Heart left ventricle (tissue), 13 donors: Measurements from ENCODE around the gene KANSL1.

ENCODE experiments used
- POLR2A ChIP-seq, 2 donors: fragments of 450-650 bp; IDR thresholded peaks; one replicate each; pipeline ENCODE4 v1.6.1; 2017; ENCODE audit warnings: antibody characterized with exemption in 2 of 2, mild to moderate bottlenecking in 2 of 2, moderate library complexity in 2 of 2
- TF ChIP-seq, protein P1 (sequence below), 12 donors: fragments of 200-600 bp; sonication (generic) in 4 of 12; IDR thresholded peaks; one replicate each; pipeline versions ENCODE4 v1.5.0 to v1.8.0; 2018 to 2022; ENCODE audit warnings: antibody characterized with exemption in 12 of 12, mild to moderate bottlenecking in 5 of 12
- donor health status: ischemic (EF 13 %, LVEDD 7.1; RV severe dilation, severe dysfunction).
- donor health status: DM: no; HTN: yes; CAD: no.
- donor health status: DM: no; HTN: no; CAD: no.
- donor health status: ischemic (EF 25% LVEDD 6.9; RV normal size, moderate dysfunction).
- donor health status: ischemic (EF 25% LVEDD 5.7; RV mildly dilated, moderate dysfunction).
- donor health status: ischemic (EF 35%, LVEDD 5.7; RV mildly dilated, moderate dysfunction).
- donor health status: nonischemic (EF 11% LVEDD 7.7; RV severe dilation, severe dysfunction).
- donor health status: DM: yes; HTN: yes; CAD: no.
- donor health status: PGD.
- donor health status: ischemic (EF 29% LVEDD 5.4; RV normal size, mild dysfunction).
- donor health status: nonischemic (EF 23%, LVEDD 6.1; RV moderate dilation, normal function).

DNA sequence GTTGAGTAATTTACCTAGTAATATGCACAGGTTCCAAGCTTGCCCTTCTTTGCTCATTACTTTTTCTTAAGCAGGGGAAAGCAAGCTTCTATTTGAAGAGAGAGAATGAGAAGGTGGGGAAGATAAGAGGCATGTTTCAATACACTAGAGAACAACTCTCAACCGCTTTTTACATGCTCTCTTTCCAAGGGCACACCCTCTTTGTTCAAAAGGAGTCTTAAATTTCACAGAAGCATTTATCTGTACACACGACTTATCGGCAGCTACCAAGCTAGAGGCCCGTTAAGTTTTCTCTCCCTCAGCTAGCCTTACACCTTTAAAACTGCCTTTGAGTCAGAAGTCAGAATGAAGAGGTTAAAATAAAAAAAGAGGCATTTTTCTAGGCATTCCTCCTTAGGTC lies 114.6 kb downstream of the KANSL1 start:
- TF ChIP-seq, protein P1, sequence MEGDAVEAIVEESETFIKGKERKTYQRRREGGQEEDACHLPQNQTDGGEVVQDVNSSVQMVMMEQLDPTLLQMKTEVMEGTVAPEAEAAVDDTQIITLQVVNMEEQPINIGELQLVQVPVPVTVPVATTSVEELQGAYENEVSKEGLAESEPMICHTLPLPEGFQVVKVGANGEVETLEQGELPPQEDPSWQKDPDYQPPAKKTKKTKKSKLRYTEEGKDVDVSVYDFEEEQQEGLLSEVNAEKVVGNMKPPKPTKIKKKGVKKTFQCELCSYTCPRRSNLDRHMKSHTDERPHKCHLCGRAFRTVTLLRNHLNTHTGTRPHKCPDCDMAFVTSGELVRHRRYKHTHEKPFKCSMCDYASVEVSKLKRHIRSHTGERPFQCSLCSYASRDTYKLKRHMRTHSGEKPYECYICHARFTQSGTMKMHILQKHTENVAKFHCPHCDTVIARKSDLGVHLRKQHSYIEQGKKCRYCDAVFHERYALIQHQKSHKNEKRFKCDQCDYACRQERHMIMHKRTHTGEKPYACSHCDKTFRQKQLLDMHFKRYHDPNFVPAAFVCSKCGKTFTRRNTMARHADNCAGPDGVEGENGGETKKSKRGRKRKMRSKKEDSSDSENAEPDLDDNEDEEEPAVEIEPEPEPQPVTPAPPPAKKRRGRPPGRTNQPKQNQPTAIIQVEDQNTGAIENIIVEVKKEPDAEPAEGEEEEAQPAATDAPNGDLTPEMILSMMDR (IDR thresholded peaks at IDR 0.05), result no peak
- TF ChIP-seq POLR2A (IDR thresholded peaks at IDR 0.05), result no peak
